Measurements from ENCODE around the gene ALPK1. TPM values are rescaled to one million over a fixed set of nuclear protein-coding genes. Genes with fewer than 3 reads are reported as not detected.
"Not testable (repeated sequence)": the region's sequence is repeated elsewhere in the genome, so short reads cannot be mapped to it uniquely, and the experiment has no call there.

Gene ALPK1
- total RNA-seq, 1 donor from 2014 or later, result 7.1 TPM

DNA sequence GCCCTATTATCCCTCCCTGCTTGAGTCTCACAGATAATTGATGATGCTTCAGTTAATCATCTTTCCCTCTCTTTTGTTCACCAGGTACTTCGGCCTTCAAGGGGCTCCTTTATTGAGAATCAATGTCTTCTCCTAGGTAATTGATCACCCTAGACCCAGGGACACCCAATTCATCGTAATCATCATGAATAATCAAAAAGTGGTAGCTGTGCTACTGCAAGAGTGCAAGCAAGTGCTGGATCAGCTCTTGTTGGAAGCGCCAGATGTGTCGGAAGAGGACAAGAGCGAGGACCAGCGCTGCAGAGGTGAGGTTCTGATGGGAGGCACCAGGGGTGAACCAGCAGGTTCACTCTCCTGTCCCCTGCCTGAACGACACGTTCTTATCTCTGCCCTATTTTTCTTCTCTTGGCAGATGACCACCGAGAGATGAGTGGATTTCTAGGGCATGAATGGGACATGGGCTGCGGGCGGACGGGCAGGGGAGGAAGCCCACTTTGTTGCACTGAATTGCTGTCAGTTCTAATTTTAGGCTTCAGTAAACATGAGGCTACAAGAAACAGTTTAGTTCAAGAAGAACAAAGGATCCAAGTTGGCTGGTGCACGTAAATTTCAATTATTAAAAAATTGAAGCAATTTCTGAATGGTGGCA lies 80.5 kb downstream of the ALPK1 start:
- DNase-seq (ENCODE audit: low read depth, low spot score), result no peak

DNA sequence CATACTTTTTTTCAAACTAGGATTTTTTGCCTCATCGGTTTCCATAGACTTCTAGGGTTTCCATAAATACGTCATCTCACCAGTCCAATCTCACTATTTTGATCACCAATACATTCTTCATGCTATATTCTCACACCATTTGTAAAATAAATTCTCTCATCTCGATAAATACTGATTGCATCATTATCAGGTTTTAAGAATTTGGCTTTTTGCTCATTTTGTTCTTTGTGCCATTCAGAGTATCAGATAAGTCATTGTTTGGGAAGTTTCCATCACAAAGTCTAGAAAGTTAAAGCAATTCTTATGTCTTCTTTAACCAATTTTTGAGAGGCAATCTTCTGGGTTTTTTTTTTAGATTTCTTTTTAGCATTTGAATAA lies 81.1 kb downstream of the ALPK1 start:
- DNase-seq (ENCODE audit: low read depth, low spot score), result no peak

DNA sequence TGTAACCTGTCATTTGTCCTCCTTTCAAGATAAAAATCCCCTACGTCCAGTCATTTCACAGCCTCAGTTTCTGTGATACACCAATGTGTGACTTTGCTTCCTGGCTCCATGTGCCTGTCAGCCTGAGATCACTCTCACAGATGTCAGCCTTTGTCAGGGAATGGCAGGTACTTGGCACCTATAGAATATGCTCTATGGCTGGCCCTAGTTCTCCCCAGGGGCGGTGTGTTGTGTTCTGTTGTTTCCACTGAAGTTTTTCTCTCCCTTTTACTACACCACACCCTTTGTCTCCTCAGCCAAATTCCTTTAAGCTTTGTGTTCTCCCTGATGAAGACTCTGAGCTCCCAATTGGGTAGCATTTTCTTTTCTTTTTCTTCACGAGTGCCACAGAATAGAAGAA lies 81.7 kb downstream of the ALPK1 start:
- DNase-seq (ENCODE audit: low read depth, low spot score), result no peak

DNA sequence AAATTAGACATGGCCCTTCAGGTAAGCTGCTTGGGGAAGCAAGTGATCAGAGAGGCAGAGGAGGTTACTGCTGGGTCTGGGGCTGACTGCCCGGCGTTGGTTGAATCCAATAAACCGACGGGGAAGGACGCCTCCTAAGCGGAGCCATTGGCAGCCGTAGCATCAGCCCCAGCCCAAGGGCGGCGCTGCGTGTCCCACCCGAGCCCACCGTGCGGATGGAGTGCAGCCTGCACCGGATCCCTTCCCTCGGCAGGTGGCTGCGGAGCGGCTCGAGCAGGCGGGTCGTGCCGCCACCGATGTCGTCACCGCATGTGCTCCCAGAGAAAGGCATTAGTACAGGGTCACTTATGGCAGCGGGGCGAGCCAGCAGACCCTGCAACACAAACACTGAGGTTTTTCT lies 82.1 kb downstream of the ALPK1 start:
- DNase-seq (ENCODE audit: low read depth, low spot score), result no peak

GRCh38 chr4:112381996-112382692 lies 85.0 kb downstream of the ALPK1 start:
- no peak for DNase-seq (ENCODE audit: low read depth, low spot score)

DNA sequence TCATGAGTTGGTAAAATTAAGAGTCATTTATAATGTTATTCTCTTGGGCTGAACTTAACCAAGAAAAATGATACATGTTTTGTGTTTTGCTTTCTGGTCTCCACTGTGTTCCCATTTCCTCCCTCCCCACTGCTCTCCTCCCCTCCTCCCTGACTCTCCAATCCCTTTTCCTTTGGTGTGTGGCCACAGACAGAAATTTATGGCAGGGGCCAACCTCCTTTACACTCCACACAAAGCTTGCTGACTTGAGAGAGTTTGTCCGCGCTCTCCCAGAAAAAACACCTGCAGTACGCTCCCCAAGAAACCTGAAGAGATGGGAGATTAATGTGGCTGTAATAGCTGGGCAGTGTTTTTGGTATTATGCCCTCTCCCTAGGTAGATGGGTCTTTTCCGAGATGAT lies 88.9 kb downstream of the ALPK1 start:
- DNase-seq (ENCODE audit: low read depth, low spot score), result no peak

GRCh38 chr4:112402098-112402497 lies 104.9 kb downstream of the ALPK1 start:
- no peak for DNase-seq (ENCODE audit: low read depth, low spot score)

DNA sequence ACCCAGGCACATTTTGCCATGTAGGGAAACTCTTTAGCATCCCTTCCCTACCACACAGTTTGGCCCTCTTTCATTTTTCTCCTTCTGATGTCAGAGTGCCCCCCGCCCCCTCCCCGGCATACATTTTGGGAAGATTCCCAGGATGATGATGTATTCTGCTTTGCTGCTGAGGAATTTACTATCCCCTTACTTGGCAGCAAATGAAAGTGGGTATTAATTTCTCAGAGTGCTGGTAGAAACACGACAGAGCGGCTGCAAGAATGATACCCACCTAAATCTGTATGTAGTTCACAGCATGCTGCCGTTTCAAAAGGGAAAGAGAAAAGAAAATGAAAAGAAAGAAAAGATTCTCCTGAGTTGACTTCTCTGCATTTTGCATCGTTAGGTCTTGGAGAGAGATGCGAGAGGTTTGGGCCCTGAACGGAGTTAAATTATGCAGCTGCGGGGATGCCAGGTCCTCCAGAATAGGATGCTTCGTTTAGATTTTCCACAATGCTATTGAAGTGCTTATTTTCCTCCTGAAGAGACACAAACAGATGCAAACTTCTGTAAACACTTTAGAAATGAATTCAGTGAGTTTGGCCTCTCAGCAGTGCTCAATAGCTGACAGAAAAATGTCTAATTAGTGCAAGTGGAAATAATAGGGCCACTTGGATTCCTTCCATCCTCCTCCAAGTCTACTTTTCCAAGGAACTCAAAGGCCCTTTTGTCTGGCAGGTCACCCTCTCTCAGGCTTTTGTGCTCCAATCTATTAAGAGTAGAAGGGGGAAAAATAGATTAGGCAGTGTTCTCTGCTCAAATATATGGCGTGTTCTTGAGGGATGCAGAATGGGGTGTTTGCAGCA lies 106.2 kb downstream of the ALPK1 start:
- DNase-seq (ENCODE audit: low read depth, low spot score), result no peak

- no peak for DNase-seq (ENCODE audit: low read depth, low spot score)
These were observed 113.2 kb downstream of the ALPK1 start for GRCh38 chr4:112410364-112410763.

- DNase-seq (ENCODE audit: low read depth, low spot score), result no peak
These were observed 113.6 kb downstream of the ALPK1 start for GRCh38 chr4:112410804-112411203.

GRCh38 chr4:112411781-112412550 lies 114.8 kb downstream of the ALPK1 start:
- no peak for DNase-seq (ENCODE audit: low read depth, low spot score)

DNA sequence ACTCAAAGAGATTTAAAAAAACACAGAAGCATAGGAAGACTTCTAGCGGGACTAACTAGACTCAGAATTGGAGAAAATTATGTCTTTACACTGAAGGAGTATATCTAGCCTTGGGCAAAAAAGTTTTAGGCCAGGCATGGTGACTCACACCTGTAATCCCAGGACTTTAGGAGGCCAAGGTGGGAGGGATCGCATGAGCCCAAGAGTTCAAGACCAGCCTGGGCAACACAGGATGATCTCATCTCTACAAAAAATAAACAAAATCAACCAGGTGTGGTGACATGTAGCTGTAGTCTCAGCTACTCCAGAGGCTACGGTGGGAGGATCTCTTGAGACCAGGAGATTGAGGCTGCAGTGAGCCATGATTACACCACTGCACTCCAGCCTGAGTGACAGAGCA lies 119.3 kb downstream of the ALPK1 start:
- DNase-seq (ENCODE audit: low read depth, low spot score), result no peak

DNA sequence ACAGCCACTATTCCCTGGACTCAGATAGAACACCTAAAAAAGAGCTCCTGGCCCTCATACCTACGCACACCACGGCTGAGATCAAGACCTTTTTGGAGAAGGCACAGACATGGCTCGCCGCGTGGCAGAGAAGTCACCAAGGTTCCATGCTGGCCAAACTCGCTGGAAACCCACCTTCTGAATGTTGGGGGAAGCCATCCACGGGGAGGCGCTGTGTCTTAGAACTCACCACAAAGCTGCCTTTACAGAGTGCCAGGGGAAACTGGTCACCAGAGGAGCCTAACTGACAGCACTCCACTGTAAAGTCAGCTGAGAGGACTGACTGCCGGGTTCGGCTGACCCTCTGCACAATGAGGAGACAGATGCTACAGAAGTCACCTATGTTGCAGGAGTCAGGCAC lies 120.9 kb downstream of the ALPK1 start:
- DNase-seq (ENCODE audit: low read depth, low spot score), result no peak

- DNase-seq (ENCODE audit: low read depth, low spot score), result no peak
These were observed 124.7 kb downstream of the ALPK1 start for GRCh38 chr4:112421911-112422310.

GRCh38 chr4:112422644-112423043 lies 125.5 kb downstream of the ALPK1 start:
- no peak for DNase-seq (ENCODE audit: low read depth, low spot score)

GRCh38 chr4:112423591-112423990 lies 126.4 kb downstream of the ALPK1 start:
- DNase-seq (ENCODE audit: low read depth, low spot score), result no peak

DNA sequence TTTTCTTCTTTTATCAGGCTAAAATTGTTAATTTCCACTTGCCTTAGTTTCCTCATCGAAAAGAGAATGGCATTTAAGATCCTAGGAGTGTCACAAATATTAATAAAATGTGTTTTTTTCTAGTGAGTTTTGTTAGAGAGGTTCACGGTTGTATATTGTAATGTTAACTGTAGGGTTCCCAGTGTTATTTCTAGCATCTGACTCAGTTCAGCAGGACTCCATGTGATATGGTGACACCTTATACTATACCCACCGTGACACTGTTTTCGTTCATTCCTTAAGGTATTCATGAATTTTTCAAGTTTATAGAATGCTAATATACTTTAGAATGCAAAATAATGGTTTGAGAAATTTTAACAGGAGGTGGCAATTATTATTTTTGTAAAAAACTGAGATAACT lies 128.7 kb downstream of the ALPK1 start:
- no peak for DNase-seq (ENCODE audit: low read depth, low spot score)

- no peak for DNase-seq (ENCODE audit: low read depth, low spot score)
These were observed 129.2 kb downstream of the ALPK1 start for GRCh38 chr4:112426416-112426815.

GRCh38 chr4:112431158-112431557 lies 134.0 kb downstream of the ALPK1 start:
- no peak for DNase-seq (ENCODE audit: low read depth, low spot score)

DNA sequence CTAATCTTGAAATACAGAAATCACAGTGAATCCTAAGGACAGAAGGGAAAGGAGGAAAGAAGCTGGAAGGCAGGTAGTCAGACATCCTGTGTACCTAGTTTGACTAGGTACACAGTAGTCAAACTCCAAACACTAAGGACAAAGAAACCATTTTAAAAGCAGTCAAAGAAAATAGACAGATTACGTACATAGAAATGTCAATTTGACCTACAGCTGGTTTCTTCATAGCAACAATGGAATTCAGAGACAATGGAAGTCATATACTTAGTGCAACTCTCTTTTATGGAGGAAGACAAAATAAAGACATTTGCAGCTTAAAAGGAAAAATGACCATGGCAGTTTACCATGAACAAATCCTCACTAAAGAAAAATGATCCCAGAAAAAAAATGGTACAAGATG lies 139.8 kb downstream of the ALPK1 start:
- no peak for DNase-seq (ENCODE audit: low read depth, low spot score)

- not testable (repeated sequence) for DNase-seq (ENCODE audit: low read depth, low spot score)
These were observed 145.1 kb downstream of the ALPK1 start for GRCh38 chr4:112442226-112442625.

All from pulmonary artery endothelial cell (primary cell).